ENCODE data around the gene PDE1A.

DNA sequence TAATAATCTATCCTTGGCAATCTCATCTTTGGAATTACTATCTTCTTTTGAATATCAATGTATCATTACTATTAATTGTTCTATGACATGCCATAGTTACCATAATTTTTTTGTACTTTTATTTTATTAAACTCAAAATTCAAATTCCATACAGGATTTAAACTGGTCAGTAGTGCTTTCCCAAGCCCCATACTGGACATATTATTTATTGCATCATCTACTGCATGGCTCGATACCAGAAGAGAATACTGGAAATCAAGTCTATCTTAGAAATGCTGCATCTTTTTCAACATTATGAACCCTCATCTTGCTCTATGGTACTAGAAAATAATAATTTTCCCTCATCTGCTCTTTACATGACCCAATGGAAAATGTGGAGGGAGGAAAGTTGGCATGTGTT, 9.4 kb upstream of the PDE1A start:
- TF ChIP-seq, protein P1, sequence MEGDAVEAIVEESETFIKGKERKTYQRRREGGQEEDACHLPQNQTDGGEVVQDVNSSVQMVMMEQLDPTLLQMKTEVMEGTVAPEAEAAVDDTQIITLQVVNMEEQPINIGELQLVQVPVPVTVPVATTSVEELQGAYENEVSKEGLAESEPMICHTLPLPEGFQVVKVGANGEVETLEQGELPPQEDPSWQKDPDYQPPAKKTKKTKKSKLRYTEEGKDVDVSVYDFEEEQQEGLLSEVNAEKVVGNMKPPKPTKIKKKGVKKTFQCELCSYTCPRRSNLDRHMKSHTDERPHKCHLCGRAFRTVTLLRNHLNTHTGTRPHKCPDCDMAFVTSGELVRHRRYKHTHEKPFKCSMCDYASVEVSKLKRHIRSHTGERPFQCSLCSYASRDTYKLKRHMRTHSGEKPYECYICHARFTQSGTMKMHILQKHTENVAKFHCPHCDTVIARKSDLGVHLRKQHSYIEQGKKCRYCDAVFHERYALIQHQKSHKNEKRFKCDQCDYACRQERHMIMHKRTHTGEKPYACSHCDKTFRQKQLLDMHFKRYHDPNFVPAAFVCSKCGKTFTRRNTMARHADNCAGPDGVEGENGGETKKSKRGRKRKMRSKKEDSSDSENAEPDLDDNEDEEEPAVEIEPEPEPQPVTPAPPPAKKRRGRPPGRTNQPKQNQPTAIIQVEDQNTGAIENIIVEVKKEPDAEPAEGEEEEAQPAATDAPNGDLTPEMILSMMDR (IDR thresholded peaks at IDR 0.05; ENCODE audit: low read depth, low read length, poor library complexity, severe bottlenecking): no peak
- TF ChIP-seq EZH2phosphoT487 (IDR thresholded peaks at IDR 0.05; ENCODE audit: borderline replicate concordance, low read length): no peak

Data from DOHH2 (cell line).